Stimulated activated CD4-positive, alpha-beta T cell treated with anti-CD3 and anti-CD28 coated beads, Interleukin-12 subunit alpha, Interleukin-12 subunit beta, amount 100 ng/mL, for 4 hours (primary cell): Measurements from ENCODE around the gene NOTCH3.
A peak's percentile ranks its signal among the peaks of the same experiment; 100 is the strongest.

Source experiments
- DNase-seq: peaks from one replicate; pipeline ENCODE4 v3.0.0-alpha.2; 2020

Gene NOTCH3

GRCh38 chr19:15235781-15236180 lies 35.0 kb upstream of the NOTCH3 start:
- no peak for DNase-seq

- no peak for DNase-seq
These were observed 33.8 kb upstream of the NOTCH3 start for GRCh38 chr19:15234431-15235130.

- DNase-seq: no peak
These were observed 30.5 kb upstream of the NOTCH3 start for GRCh38 chr19:15231271-15231670.

- DNase-seq: no peak
These were observed 26.5 kb upstream of the NOTCH3 start for GRCh38 chr19:15227261-15227660.

- DNase-seq: no peak
These were observed 25.0 kb upstream of the NOTCH3 start for GRCh38 chr19:15225760-15226159.

- no peak for DNase-seq
These were observed 23.0 kb upstream of the NOTCH3 start for GRCh38 chr19:15223649-15224361.

GRCh38 chr19:15222738-15223648 lies 22.2 kb upstream of the NOTCH3 start:
- DNase-seq: peak; percentile 68

GRCh38 chr19:15220833-15221232 lies 20.0 kb upstream of the NOTCH3 start:
- no peak for DNase-seq

- no peak for DNase-seq
These were observed 17.7 kb upstream of the NOTCH3 start for GRCh38 chr19:15218501-15218900.

GRCh38 chr19:15216363-15216762 lies 15.6 kb upstream of the NOTCH3 start:
- DNase-seq: no peak

- DNase-seq: no peak
These were observed 13.1 kb upstream of the NOTCH3 start for GRCh38 chr19:15213715-15214381.

- DNase-seq: no peak
These were observed 11.9 kb upstream of the NOTCH3 start for GRCh38 chr19:15212711-15213110.

- DNase-seq: no peak
These were observed 9.6 kb upstream of the NOTCH3 start for GRCh38 chr19:15210323-15210781.

GRCh38 chr19:15201374-15202023 lies 704 bp upstream of the NOTCH3 start:
- no peak for DNase-seq

- DNase-seq: no peak
These were observed 888 bp downstream of the NOTCH3 start for GRCh38 chr19:15199661-15200552.

GRCh38 chr19:15198951-15199660 lies 1.7 kb downstream of the NOTCH3 start:
- DNase-seq: no peak

GRCh38 chr19:15197942-15198341 lies 2.9 kb downstream of the NOTCH3 start:
- no peak for DNase-seq

GRCh38 chr19:15197275-15197941 lies 3.4 kb downstream of the NOTCH3 start:
- no peak for DNase-seq

- DNase-seq: no peak
These were observed 4.3 kb downstream of the NOTCH3 start for GRCh38 chr19:15196360-15197005.
